DND-41 (cell line): Measurements from ENCODE around the gene BTNL9.

Experiments
- ATAC-seq: fragments of 200-7000 bp; cut with Tn5 transposase; 3 replicates; pipeline ENCODE4 v1.9.1; 2021; ENCODE audit warnings: low read depth; ENCODE audit not compliant: insufficient read depth
- DNase-seq: peaks from one replicate; pipeline ENCODE4 v3.0.0-alpha.2; 2020
- H2AFZ ChIP-seq: 2 replicates; pipeline ENCODE4 v1.6.0; 2012; ENCODE audit warnings: low read depth, low read length
- H3K27ac ChIP-seq: 2 replicates; pipeline ENCODE4 v1.5.1; 2012; ENCODE audit warnings: low read length, inconsistent platforms
- H3K27me3 ChIP-seq: fragments of 200-600 bp; sonication (generic); 2 replicates; pipeline ENCODE4 v1.6.0; 2012; ENCODE audit warnings: low read length, mild to moderate bottlenecking, inconsistent platforms; ENCODE audit not compliant: insufficient read depth, poor library complexity
- H3K36me3 ChIP-seq: 2 replicates; pipeline ENCODE4 v1.5.1; 2012; ENCODE audit warnings: low read length, inconsistent platforms; ENCODE audit not compliant: insufficient read depth
- H3K4me1 ChIP-seq: 2 replicates; pipeline ENCODE4 v1.5.1; 2012; ENCODE audit warnings: mild to moderate bottlenecking, low read length; ENCODE audit not compliant: insufficient read depth
- H3K4me2 ChIP-seq: 2 replicates; pipeline ENCODE4 v1.6.0; 2012; ENCODE audit warnings: mild to moderate bottlenecking, moderate library complexity, low read length, inconsistent platforms; ENCODE audit not compliant: insufficient read depth
- H3K4me3 ChIP-seq, 2 experiments: fragments of 200-600 bp in 1 of 2; shearing (Covaris generic) in 1 of 2; 2 replicates each; pipeline ENCODE4 v1.5.1; 2012 to 2016; ENCODE audit warnings: inconsistent platforms in 2 of 2, low read length in 2 of 2, mild to moderate bottlenecking in 2 of 2, low read depth in 1 of 2, moderate library complexity in 1 of 2
- H3K79me2 ChIP-seq: 2 replicates; pipeline ENCODE4 v1.6.0; 2012; ENCODE audit warnings: low read length, inconsistent platforms; ENCODE audit not compliant: insufficient read depth
- H3K9ac ChIP-seq: 2 replicates; pipeline ENCODE4 v1.6.0; 2012; ENCODE audit warnings: low read depth, mild to moderate bottlenecking, inconsistent platforms, low read length, moderate library complexity
- H3K9me3 ChIP-seq: 2 replicates; pipeline ENCODE4 v1.5.1; 2012; ENCODE audit warnings: low read length, moderate library complexity, mild to moderate bottlenecking, inconsistent platforms; ENCODE audit not compliant: insufficient read depth, severe bottlenecking
- H4K20me1 ChIP-seq: 2 replicates; pipeline ENCODE4 v1.6.0; 2012; ENCODE audit warnings: low read length; ENCODE audit not compliant: insufficient read depth
- CTCF ChIP-seq: IDR thresholded peaks from 2 replicates; pipeline ENCODE4 v1.5.1; 2012; ENCODE audit warnings: borderline replicate concordance, low read length, moderate library complexity, mild to moderate bottlenecking; ENCODE audit not compliant: poor library complexity, severe bottlenecking; ENCODE audit errors: extremely low read depth
- EZH2 ChIP-seq: IDR thresholded peaks from 3 replicates; pipeline ENCODE4 v1.6.1; 2012; ENCODE audit warnings: borderline replicate concordance, low read depth, mild to moderate bottlenecking, moderate library complexity, low read length, inconsistent platforms; ENCODE audit not compliant: severe bottlenecking

BTNL9 gene

GRCh38 chr5:181031716-181032115 is 8.3 kb upstream of the BTNL9 start:
- H3K9ac ChIP-seq, result no peak overlapping the region
- no peaks in the 10 kb centered on the region for H3K36me3 ChIP-seq
- no peak for ATAC-seq
- no peaks in the 10 kb centered on the region for H4K20me1 ChIP-seq
- no peaks in the 10 kb centered on the region for H3K27me3 ChIP-seq
- H3K4me3 ChIP-seq, result no peak overlapping the region
- no peak overlapping the region for H3K4me2 ChIP-seq
- no peaks in the 10 kb centered on the region for H3K4me1 ChIP-seq
- no peak for DNase-seq
- H2AFZ ChIP-seq, result no peak overlapping the region
- no peak overlapping the region for H3K27ac ChIP-seq
- H3K79me2 ChIP-seq, result no peaks in the 10 kb centered on the region
- TF ChIP-seq CTCF (no peak), EZH2 (no peak)
- no peaks in the 10 kb centered on the region for H3K9me3 ChIP-seq

GRCh38 chr5:181035991-181036815 is 3.9 kb upstream of the BTNL9 start:
- ATAC-seq (no peak), DNase-seq (no peak)
- H2AFZ ChIP-seq, result no peak overlapping the region
- H3K36me3 ChIP-seq, result no peaks in the 10 kb centered on the region
- H3K4me3 ChIP-seq, result no peak overlapping the region
- no peak overlapping the region for H3K4me2 ChIP-seq
- TF ChIP-seq EZH2, result no peak
- no peak for TF ChIP-seq CTCF
- H3K9ac ChIP-seq, result no peak overlapping the region
- H3K27me3 ChIP-seq, result peaks cover 10% of the 10 kb centered on the region
- no peaks in the 10 kb centered on the region for H3K4me1 ChIP-seq
- H4K20me1 ChIP-seq, result no peaks in the 10 kb centered on the region
- no peak overlapping the region for H3K27ac ChIP-seq
- H3K79me2 ChIP-seq, result no peaks in the 10 kb centered on the region
- H3K9me3 ChIP-seq, result no peaks in the 10 kb centered on the region

GRCh38 chr5:181036816-181037364 is 3.2 kb upstream of the BTNL9 start:
- no peaks in the 10 kb centered on the region for H4K20me1 ChIP-seq
- no peaks in the 10 kb centered on the region for H3K36me3 ChIP-seq
- DNase-seq (no peak), ATAC-seq (no peak)
- no peak overlapping the region for H3K4me2 ChIP-seq
- H3K4me1 ChIP-seq, result no peaks in the 10 kb centered on the region
- H3K9ac ChIP-seq, result no peak overlapping the region
- peaks cover 11% of the 10 kb centered on the region for H3K27me3 ChIP-seq
- no peaks in the 10 kb centered on the region for H3K9me3 ChIP-seq
- H3K4me3 ChIP-seq, result no peak overlapping the region
- H2AFZ ChIP-seq, result no peak overlapping the region
- H3K79me2 ChIP-seq, result no peaks in the 10 kb centered on the region
- H3K27ac ChIP-seq, result no peak overlapping the region
- TF ChIP-seq EZH2 (no peak), CTCF (no peak)
